Chondrocyte (in vitro differentiated cells): Measurements from ENCODE around the gene MT4. TPM values are rescaled to one million over a fixed set of nuclear protein-coding genes. Genes with fewer than 3 reads are reported as not detected.

Experiments used
- DNase-seq: peaks from one replicate; pipeline ENCODE4 v3.0.0; 2021; ENCODE audit warnings: mixed read lengths, low spot score
- H3K27ac Mint-ChIP-seq: one replicate; pipeline ENCODE4 v1.8.0; 2021; ENCODE audit warnings: mild to moderate bottlenecking, moderate library complexity, mixed read lengths; ENCODE audit not compliant: unreplicated experiment
- H3K27me3 Mint-ChIP-seq: 2 replicates; pipeline ENCODE4 v1.8.0; 2021; ENCODE audit warnings: low read depth, mixed read lengths
- H3K36me3 Mint-ChIP-seq: 2 replicates; pipeline ENCODE4 v1.8.0; 2021; ENCODE audit warnings: low read depth, mixed read lengths
- H3K4me1 Mint-ChIP-seq: 2 replicates; pipeline ENCODE4 v1.8.0; 2021; ENCODE audit warnings: low read depth, mild to moderate bottlenecking, mixed read lengths
- H3K4me3 Mint-ChIP-seq: one replicate; pipeline ENCODE4 v1.8.0; 2021; ENCODE audit warnings: mild to moderate bottlenecking, moderate library complexity, mixed read lengths; ENCODE audit not compliant: unreplicated experiment
- H3K9me3 Mint-ChIP-seq: 2 replicates; pipeline ENCODE4 v1.8.0; 2021; ENCODE audit warnings: low read depth, mixed read lengths
- CTCF ChIP-seq: fragments of 200-600 bp; sonication (generic); IDR thresholded peaks from 2 replicates; pipeline ENCODE4 v1.5.0; 2021; ENCODE audit warnings: antibody characterized with exemption, mild to moderate bottlenecking, moderate library complexity
- total RNA-seq: library from RNA; stranded (reverse); gene quantifications from 3 replicates; pipeline ENCODE4 v1.2.1, GENCODE V29; 2021

MT4 gene
- total RNA-seq, 1 donor from 2014 or later: not detected

DNA sequence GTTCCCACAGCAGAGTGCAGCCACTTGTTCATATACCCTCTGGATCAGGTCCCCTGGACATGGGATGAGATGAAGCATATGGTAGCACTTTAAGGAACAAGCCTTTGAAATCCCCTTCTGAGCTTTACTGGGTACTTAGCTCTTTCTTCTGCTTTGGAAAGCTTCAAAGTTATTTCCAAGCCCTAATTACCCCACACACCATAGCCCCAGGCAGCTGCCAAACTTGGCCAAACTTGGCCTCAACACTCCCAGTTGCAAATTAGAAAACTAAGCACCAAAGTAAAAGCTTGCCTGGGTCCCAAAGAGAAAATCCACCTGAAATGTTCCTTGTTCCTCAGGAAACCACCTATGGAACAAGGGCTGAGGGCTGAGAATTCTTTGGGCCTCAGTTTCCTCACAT, 15.7 kb upstream of the MT4 start:
- TF ChIP-seq CTCF: no peak
- Mint-ChIP-seq H3K9me3 (no peaks in the 10 kb centered on the region), H3K27me3 (peaks cover 7% of the 10 kb centered on the region), H3K4me3 (no peak overlapping the region), H3K4me1 (peaks cover 6% of the 10 kb centered on the region), H3K27ac (no peak overlapping the region), H3K36me3 (no peaks in the 10 kb centered on the region)
- no peak for DNase-seq

DNA sequence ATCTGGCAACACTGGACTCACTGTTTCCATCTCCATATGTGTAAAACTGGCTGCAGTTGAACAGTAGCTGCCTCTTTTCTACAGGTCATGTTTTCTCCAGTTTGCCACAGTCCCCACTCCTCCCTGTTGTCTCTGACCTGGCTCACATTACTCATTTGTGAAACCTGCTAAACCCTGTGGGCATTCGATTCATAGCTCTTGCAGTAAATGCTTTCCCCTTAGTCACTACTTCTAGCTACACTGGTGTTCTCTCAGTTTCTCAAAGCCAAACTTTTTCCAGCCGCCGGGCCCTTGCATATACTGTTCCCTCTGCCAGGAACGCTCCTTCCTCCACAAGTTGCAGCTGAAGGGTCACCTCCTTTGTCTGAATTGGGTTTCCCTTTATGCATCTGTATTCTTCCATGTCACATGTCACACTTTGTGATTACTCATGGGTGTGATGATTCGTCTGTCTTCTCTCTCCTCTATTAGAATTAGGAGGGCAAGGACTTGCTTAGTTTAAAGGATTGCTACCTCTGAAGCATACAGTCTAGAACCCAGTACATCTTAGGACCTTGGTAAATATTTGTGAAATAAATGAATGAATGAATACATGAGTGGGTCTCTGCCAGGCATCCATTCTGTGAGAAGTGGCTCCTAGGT, 15.0 kb upstream of the MT4 start:
- Mint-ChIP-seq H3K36me3 (no peaks in the 10 kb centered on the region), H3K4me3 (no peak overlapping the region), H3K4me1 (peaks cover 6% of the 10 kb centered on the region), H3K27ac (no peak overlapping the region), H3K27me3 (peaks cover 9% of the 10 kb centered on the region), H3K9me3 (no peaks in the 10 kb centered on the region)
- DNase-seq: no peak
- no peak for TF ChIP-seq CTCF

DNA sequence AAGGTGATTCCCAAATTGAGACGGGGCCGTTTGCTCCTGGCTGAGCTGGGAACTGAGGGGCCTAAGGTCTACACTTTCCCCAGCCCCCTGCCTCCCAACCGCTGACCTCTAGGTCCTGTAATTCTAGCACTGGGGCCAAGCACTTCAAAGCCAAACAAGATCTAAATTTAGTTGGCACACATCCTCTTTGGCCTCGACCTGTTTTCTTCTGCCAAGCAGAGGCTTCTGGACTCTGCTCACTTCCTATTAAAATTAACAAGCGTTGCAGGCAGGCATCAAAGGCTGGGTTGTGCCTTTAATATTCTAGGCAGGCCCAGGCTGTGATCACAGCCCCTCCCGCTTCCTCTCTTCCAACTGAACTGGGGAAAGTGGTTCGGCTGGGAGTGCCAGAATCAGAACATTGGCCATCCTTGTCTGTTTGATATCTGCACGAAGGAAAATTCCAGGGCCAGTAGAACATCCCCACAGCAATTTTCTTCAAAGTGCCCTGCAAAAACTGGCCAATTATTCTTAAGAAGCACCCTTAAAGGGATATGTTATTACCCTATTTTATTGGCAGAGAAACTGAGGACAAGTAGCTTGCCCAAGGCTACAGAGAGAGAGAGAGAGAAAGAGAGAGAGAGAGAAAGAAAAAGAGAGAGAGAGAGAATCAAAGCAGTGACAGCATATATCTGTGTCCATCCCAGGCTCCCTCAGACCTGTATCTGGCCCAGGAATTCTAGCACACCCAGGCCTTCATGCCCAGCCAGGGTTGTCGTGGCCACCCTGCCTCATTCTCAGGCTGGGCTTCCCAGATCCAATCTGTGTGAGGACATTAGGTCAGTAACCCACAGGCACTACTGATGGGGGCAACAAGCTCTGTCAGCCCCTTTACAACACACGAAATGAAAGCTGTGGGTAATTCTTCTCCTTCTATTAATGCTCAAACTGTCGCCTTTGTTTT, 12.8 kb upstream of the MT4 start:
- DNase-seq: no peak
- Mint-ChIP-seq H3K27me3 (peaks cover 12% of the 10 kb centered on the region), H3K9me3 (no peaks in the 10 kb centered on the region), H3K27ac (no peak overlapping the region), H3K4me3 (no peak overlapping the region), H3K4me1 (peaks cover 6% of the 10 kb centered on the region), H3K36me3 (no peaks in the 10 kb centered on the region)
- no peak for TF ChIP-seq CTCF

- TF ChIP-seq CTCF: no peak
- H3K27me3 Mint-ChIP-seq: peaks cover 12% of the 10 kb centered on the region
- H3K4me1 Mint-ChIP-seq: peaks cover 10% of the 10 kb centered on the region
- no peaks in the 10 kb centered on the region for H3K36me3 Mint-ChIP-seq
- H3K27ac Mint-ChIP-seq: no peak overlapping the region
- H3K9me3 Mint-ChIP-seq: no peaks in the 10 kb centered on the region
- no peak overlapping the region for H3K4me3 Mint-ChIP-seq
- no peak for DNase-seq
Measured at GRCh38 chr16:56554441-56554840, 10.4 kb upstream of the MT4 start.

- H3K9me3 Mint-ChIP-seq: no peaks in the 10 kb centered on the region
- no peak for DNase-seq
- no peak overlapping the region for H3K4me3 Mint-ChIP-seq
- no peak for TF ChIP-seq CTCF
- H3K4me1 Mint-ChIP-seq: peaks cover 3% of the 10 kb centered on the region
- peaks cover 18% of the 10 kb centered on the region for H3K27me3 Mint-ChIP-seq
- H3K27ac Mint-ChIP-seq: no peak overlapping the region
- no peaks in the 10 kb centered on the region for H3K36me3 Mint-ChIP-seq
Measured at GRCh38 chr16:56558024-56558747, 6.7 kb upstream of the MT4 start.
